GM12874 (cell line): ENCODE results near the gene MYO1G.

Experiments
- TF ChIP-seq, protein P1 (sequence below): IDR thresholded peaks from 2 replicates; pipeline ENCODE4 v1.5.1; 2011; ENCODE audit warnings: low read depth, mild to moderate bottlenecking, control low read depth, low read length, moderate library complexity; ENCODE audit not compliant: insufficient read depth

Gene MYO1G

DNA sequence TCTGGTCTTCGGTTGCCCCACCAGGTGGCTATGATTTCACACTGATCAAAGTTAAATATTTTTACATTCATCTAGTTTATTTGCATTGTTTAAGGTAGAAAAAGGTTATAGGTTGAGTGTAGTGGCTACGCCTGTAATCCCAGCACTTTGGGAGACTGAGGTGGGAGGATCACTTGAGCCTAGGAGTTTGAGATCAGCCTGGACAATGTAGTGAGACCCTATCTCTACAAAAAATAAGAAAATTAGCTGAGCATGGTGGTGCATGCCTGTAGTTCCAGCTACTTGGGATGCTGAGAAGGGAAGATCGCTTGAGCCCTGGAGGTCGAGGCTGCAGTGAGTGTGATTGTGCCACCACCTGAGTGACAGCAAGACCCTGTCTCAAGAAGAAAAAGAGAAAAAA is 25.0 kb upstream of the MYO1G start:
- TF ChIP-seq, protein P1, sequence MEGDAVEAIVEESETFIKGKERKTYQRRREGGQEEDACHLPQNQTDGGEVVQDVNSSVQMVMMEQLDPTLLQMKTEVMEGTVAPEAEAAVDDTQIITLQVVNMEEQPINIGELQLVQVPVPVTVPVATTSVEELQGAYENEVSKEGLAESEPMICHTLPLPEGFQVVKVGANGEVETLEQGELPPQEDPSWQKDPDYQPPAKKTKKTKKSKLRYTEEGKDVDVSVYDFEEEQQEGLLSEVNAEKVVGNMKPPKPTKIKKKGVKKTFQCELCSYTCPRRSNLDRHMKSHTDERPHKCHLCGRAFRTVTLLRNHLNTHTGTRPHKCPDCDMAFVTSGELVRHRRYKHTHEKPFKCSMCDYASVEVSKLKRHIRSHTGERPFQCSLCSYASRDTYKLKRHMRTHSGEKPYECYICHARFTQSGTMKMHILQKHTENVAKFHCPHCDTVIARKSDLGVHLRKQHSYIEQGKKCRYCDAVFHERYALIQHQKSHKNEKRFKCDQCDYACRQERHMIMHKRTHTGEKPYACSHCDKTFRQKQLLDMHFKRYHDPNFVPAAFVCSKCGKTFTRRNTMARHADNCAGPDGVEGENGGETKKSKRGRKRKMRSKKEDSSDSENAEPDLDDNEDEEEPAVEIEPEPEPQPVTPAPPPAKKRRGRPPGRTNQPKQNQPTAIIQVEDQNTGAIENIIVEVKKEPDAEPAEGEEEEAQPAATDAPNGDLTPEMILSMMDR, result no peak

DNA sequence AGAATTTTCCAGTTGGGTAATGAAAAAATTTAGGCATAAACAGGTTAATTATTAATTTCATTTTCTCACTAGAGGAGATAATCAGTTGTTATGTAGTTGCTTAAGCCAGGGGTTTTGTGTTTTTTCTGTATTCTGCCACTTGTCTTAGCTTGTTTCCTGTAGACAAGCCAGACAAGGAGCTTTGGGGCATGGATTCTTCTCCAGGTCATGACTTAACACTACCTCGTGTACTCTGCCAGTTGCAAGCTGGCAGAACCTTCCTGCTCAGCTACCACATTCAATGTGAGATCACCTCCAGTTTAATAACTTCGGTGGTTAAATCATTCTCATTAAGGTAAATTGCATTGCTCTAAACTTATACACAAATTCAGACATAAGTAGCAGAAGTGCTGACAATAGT is 23.0 kb upstream of the MYO1G start:
- TF ChIP-seq, protein P1, result no peak

DNA sequence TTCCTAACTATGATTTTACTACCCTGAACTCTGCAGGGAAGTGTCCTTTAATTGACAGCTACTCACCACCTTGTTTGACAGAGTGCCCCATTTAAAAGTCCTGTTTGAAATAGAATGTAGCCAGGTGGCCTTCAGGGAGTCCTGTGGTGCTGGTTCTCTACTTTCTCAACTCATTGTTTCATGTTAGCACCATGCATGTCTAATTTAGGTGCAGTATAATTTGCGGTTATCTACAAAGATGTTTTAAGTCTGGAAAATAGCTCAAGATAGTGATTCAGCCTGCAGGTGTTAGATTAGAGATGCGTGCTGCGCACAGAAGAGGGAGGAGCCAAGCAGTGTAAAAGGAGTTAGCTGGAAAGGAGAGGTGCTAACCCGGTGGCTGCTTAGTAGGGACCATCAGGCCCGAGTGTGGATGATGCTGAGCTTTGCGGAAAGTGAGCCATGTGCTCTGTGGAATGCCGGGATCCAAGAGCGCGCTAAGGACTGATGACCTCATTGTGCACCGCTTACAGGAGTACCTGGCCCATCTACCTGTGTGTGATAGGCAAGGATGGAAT is 22.4 kb upstream of the MYO1G start:
- TF ChIP-seq, protein P1, result no peak

DNA sequence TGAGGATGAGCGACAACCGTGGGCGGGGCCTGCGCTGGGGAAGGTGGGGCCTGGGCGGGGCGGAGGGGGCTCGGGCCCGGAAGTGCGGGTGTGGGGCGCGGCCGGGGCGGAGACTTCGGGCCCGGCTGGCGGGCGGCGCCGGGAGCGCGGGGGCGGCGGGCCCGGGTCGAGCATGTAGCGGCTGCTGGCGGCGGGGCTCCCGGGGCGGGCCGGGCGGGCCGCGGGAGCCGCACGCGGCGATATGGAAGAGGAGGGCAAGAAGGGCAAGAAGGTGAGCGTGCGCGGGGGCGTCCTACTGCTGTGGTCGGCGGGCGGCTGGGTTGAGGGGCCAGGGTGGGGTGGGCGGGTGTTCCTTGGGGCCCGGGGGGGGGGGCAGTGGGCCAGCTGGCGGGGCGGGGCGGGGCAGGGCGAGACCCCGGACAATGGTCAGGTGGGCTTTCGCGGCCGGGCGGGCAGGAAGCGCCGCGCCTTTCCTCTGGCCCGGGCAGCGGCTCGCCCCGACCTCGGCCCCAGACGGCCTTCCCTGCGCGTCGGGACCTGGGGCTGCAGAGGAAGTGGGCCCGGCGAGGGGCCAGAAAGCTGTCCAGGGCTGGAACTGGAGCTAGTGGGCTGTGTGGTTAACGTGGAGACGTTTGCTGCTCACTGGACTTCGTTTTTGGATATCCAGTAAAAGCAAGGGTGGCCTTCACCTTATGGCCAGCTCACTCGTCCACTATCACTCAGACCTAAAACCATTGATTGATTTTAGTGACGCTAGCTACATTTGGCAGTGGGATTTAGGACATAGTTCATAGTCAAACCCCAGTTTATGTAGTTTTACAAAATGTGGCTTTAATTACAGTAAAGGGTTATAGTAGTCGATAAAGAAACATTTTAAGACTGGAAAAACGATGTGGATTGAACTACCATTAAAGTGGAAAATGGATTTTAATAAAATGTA is 21.5 kb upstream of the MYO1G start, which contains the start of gene CCM2:
TSS of gene CCM2 (plus strand) at position 109 of the 940 bp plus-strand sequence. CDS start at position 242, 133 bp downstream.
- TF ChIP-seq, protein P1, result no peak

- TF ChIP-seq, protein P1, result no peak
These were observed 20.7 kb upstream of the MYO1G start for GRCh38 chr7:44999245-45000092.

- TF ChIP-seq, protein P1, result no peak
These were observed 19.5 kb upstream of the MYO1G start for GRCh38 chr7:44998153-44998871.
